HK-2 (cell line): Measurements from ENCODE around the gene SLC25A23.
A peak's percentile ranks its signal among the peaks of the same experiment; 100 is the strongest.

Experiments used
- DNase-seq: peaks from one replicate; pipeline ENCODE4 v3.0.0-alpha.2; 2018; ENCODE audit not compliant: unreplicated experiment

Gene SLC25A23

DNA sequence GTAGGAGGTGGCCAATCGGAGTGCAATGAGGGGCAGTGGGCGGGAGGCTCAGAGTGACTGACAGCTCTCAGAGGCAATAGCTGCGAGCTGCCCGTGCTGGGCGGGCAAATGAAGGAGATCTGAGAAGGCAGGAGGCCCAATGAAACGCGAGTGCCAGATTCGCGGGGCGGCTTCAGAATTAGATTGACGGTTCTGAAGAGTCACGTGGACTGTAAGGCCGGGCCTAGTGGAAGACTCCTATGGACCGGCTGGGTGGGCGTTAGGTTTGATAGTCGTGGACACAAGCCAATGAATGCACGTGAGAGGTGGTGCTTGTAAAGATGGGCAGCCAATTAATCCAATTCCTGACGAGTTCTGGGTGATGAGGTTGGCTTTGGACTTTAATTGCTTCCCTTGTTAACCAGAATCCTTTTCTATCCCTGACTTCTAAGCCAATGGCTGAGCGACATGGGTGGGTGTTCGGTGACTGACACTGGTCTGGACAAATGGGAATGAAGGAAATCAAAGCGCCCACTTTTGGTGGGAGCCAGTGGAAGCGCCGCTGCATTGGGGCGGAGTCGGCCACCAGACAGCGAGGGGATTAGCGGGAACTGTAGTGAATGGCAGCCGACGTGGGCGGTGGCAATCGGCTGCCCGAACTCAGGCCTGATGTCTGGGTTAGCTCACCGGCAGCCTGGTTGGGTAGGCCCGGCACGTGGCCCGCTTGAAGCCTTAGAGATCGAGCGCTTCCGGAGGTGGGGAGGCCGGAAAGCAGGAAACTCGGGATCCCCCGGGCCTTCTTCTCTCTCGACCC is 34.5 kb downstream of the SLC25A23 start:
- DNase-seq: peak; percentile 100

DNA sequence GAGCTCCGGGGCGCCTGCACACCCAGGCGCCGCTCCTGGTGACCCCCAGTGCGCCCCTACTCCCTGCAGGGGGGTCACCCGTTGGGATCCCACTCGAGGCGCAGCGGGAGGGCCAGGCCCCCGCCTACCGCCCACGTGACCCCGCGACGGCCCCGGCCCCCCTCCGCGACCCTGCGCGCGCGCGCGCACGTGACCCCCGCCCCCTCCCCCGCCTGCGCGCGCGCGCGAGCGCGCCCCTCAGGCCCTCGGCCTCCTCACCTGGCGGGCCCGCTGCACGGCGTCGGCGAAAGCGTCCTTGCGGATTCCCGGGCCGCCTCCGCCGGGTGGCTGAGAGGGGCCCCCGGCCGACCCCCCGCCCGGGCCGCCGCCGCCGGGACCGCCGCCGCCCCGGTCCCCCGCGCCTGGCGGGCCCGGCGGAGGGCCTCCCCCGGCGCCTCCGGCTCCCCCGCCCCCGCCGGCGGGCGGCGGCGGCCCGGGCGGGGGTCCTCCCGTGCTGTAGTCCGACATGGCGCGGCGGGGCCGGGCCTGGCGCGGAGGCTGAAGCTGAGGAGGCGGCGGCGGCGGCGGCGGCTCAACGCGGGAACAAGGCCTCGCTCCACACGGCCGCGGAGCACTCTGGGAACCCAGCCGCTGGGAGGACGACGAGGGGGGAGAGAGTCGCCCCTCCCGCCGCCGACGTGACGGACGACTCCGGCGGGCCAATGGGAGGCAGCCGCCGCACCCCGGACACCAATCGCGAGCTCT is 35.2 kb downstream of the SLC25A23 start, which contains the start of gene KHSRP:
KHSRP (minus strand) TSS at position 617 of the 744 bp plus-strand sequence; CDS start at position 507, 110 bp downstream.
- DNase-seq: no peak

DNA sequence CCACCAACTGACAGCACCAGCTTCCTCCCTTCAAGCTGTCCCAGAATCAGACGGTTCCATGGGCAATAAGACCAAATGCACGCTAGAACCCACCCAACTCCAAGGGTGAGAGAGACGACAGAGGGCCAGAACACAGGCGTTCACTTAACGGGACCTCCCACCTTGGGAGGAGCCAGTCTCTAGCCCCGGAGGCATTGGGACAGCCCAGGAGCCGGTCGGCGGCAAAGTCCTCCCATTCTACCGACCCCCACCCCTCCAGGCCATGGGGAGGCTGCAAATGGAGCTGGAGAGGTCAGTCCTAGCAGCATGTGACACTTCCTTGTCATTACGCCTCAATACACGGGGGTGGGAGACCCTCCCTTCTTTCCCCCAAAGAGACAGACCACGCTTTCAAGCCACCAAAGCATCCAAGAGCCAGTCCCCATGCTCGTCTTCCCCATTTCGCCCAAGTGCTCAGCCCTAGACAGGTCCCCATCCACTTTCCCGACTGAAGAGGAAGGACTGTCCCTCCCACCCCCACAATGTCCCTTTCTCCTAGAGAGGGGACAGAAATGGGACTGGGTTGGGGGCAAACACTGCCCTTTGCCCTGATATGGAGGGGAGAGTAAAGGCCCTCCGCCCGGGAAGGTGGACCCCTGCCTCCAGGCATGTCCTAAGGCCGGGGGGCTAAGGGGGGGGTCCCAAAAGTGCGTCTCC is 35.9 kb downstream of the SLC25A23 start:
- peak; percentile 41 for DNase-seq

DNA sequence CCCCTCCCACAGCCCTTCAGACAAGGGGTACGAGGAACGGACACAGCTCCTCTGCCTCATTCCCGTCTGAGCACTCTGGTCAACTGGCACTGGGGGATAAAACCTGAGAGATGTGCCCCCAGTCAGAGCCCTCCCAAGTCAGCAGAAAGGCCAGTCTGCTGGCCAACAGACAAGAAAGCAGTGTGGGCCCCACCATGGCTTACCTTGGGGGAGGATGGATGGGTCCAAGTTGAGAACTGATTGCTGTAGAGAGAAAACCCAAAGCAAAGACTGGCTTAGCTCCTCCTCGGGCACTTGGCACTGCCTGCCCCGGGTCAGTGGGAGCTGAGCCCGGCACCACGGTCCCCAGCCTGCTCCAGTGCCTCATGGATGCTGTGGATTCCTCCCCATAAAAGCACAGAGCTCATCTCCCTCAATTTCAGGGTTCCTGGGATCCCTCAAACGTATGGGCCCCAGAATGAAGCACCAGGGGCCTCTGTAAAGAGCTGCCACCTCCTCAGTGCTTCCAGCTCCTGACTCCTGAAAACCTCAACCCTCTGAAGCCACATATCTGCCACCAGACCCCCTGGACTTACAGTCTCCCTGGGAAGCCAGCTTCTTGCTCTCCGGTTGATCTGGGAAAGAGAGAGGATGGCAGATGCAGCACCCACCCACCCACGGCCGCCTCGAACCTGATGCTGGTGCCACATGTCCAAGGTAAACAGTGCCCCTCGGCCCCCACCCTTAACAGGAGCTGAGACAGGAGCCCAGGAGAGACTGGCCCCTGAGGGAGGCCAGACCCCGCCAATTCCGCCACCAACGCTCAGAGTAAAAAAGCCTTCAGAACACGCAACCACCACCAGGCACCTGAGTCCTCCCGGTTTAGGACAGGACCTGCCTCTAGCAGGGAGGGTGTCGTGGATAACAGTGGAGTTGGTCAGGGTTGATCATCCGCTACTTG is 38.2 kb downstream of the SLC25A23 start:
- no peak for DNase-seq

DNA sequence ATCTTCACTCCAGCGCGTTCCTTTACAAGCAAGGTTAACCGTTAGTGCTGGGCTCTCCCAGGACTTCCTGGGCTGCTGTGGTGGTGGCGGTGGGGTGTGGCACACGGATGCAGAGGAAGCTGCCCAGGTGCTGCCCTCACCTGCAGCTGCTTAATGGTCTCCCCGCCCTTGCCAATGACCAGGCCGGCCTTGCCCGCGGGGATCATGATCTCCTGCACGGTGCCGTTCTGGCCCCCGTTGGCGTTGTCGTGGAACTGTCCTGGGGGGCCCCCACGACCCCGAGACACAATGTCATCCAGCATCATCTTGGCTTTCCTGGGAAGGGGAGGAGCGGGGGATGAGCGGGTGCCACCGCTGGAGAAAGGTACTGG is 41.0 kb downstream of the SLC25A23 start:
- no peak for DNase-seq

DNA sequence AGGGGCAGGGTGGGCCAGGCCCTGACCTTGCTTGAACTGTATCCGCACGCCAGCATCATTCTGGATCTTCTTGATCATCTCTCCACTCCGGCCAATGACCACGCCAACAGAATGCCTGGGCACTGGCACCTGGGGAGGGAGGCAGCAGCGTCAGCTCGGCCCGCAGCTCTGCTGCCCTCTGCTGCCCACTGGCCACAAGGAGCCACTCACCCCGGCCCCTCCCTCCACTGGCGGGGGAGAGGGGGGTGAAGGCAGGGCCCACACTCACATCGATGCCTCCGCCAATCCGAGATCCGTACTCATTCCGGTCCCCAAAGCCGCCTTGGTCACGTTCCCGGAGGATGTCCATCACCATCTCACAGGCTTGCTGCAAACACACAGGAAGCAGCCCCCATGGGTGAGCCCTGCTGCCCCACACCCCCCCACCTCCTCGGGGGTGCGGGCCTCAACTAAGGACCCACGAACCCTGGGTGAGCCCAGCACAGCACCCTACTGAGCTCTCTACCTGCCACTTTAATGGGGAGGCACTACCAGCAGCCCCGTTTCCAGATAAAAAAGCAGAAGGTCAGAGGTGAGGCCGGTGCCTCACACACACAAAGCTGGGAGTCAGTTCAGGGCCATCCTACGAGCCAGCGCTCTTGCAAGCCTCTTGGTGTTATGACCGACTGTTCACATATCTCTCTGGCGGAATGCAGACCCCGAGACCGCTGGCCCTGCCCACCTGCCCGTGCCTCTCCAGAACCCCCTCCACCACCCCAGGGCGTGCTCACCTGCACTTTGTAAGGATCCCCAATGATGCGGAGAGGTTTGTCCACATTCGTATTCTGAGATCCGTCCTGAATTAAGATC is 41.7 kb downstream of the SLC25A23 start:
- DNase-seq: no peak

DNA sequence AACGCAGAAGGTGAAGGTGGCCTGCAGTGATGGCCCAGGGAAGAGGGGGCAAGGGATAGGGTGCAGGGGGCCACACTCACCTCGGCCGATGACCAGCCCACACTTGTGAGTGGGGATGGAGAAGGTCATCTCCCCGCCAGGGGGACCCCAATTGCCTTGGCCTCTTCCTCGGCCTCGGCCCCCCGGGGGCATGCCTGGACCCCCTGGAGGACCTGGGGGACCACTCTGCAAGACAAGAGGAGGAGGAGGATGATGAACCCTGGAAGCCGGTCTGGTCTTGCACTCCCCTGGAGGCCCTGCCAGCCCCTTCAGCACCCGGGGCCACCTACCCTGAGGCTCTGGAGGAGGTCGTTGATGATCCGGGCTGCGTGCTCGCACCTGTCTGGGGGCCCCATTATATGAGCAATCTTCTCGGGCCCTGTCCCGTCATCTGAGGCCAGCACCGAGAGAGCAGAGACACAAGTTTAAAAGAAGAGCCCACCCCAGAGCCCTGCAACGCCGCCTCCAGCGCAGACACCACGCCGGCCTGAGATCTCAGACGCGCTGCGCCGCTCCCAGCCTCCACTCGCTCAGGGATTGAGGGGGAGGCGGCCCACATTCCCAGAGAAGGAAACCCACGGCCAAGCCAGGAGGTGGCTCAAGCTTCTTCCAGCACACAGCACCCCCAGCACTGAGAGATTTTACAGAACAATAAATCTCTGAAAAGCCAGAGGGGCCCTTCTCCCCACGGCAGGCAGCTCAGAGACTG is 42.8 kb downstream of the SLC25A23 start:
- DNase-seq: no peak

DNA sequence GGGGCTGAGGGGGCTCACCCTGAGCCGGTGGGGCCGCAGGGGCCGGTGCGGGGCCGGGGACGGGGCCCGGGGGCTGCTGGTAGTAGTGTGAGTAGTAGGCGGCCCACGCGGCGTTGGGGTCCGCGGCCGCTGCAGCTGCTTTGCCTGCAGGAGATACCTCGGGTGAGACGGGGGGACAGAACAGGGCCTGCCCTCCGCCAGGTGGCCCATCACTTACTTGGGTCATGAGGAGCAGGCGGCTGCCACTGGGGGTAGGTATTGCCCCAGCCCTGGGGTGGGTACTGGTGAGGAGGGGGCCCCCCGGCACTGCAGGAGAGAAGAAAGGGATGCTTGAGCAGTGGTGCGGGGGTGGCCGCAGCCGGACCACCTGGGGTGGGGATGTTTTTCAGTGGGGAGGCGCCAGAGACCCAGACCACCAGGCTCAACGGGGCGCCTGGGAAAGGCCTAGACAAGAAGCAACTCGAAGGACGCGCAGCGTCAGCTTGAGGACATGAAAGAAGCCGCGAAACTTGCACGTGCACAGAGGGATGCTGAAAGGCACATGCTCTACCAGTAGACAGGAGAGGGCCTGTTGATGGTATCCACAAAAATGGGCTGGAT is 43.9 kb downstream of the SLC25A23 start:
- DNase-seq: no peak

DNA sequence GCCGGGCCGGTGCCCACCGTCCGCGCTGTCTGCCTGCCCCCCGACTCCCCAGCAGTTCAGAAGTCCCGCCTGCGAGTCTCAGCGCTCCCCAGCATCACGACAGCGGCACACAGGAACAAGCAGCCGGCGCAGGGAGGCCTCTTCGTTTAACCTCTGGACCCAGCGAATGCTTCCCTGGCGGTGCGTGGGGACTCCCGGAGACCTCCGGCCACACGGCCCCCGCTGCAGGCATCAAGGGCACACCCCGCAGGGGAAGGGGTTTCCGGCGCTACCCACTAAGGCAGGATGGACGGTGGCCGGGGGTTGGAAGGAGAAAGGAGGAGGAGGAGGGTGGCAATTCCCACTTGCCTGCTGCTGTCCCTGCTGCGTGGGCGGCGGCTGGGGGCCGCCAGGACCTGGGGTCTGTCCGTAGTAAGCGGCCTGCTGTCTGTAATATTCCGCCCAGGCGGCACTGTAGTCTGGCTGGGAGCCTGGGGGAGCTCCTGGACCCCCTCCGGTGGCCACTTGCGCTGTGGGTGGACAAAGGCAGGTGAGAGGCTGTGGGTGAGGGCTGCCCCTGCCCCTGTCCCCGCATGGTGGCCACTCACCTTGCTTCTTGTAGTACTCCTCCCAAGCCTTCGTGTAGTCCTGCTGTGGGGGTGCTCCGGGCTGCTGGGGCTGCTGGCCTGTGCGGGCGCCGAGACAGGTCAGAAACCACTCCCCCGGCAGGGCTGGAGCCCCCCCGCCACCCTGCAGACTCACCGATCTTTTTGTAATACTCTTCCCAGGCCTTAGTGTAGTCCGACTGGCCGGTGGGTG is 44.6 kb downstream of the SLC25A23 start:
- no peak for DNase-seq

DNA sequence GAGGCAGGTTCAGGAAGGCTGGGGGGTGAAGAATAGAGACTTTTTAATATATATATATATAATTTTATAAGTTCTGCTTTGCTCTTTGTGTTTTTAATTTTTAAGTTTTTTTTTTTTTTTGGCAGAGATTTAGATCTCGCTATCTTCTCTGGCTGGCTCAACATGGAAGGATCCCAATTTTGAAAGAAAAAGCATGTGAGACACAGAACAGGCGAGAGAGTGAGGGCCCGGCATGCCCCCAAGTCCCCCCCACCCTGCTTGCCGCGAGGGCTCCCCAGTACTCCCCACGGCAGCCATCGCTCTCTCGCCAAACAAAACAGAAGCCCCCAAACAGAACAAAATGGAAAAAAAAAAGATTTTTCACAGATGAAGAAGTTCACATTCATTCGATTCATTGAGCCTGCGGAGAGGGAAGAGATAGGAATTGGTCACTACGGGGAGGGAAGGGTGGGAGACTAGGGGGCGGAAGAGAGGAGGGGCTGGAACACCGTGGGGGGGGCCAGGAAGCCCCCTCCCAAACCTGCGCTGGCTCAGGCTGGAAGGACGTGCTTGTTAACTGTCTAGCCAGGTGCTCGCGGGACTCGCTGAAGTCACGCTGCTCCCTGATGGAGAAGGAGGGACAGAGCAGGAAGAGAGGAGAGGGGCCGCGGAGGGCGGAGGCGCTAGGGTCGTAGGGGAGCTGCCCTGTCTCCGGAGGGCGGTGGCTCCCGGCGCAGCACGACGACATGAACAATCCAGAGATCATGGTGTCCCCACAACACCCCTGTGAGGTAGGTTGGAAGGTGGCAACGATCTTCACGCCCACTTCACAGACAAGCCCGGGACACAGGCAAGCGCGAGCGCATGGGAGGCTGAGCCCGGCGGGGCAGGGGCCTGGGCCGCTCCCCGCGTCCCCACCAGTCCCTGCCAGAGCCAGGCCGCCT is 45.6 kb downstream of the SLC25A23 start:
- DNase-seq: no peak

DNA sequence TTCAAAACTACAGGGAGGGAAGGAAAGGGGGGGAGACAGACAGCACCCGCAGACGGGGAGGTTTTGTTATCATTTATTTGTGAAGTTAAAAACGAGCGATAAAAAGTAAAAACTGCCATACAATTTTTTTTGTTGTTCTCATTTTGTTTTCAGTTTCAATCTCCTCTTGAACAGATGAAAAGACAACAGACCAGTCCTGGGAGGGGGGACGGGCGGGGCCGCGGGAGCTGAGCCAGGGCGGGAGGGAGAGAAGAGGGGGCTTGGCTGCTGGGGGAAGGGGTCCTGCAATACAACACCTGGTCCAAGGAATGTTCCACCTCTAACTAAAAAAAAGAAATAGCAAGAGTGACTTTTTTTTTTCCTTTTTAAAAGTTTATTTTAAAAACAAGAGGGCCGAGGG is 46.3 kb downstream of the SLC25A23 start:
- no peak for DNase-seq

DNA sequence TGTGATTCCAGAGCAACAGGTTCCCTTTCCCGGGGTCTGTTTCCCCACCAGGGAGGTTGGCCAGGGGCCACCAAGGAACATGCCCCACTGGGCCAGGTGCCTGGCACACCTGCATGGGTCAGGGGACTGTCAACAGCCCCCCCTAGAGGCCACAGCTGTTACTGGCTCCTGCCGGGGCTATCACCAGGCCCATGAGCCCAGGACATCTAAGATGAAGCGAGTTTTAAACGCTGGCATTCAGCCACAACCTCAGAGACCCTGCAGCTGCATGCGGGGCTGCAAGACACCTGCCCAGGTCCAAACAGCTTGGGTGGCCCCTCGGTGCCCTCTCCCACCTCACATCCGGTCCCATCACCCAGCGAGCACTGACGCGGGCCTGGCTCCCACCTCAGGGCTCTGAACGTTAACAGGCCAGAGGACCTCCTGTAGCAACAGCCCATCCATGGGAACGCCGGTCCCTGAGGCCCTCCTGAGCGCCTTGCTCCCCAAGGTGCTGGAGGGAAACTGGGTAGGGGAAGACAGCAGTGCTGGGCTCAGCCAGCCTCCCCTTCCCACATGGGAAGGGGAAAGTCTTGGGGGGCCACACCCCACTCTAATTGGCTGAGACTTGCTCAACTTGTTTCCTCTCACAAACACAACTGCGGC is 47.0 kb downstream of the SLC25A23 start:
- DNase-seq: peak; percentile 57

DNA sequence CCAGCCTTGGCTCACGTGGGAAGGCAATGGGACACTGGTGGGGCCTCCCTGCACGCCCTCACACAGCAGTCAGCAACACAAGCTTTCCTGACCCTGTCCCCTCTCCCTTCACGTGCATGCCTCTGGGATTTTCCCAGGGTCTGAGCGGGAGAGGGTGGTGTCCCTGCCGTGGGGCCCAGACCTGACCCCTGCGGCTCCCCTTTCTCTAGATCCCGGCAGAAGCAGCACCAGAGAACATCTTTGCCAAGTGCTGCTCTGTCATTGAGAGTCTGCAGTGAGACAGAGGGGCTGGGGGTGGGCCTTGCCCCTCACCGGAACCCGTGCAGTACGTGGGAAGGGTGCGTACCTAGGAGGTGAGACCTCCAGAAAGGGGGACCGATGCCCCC is 47.5 kb downstream of the SLC25A23 start:
- no peak for DNase-seq

DNA sequence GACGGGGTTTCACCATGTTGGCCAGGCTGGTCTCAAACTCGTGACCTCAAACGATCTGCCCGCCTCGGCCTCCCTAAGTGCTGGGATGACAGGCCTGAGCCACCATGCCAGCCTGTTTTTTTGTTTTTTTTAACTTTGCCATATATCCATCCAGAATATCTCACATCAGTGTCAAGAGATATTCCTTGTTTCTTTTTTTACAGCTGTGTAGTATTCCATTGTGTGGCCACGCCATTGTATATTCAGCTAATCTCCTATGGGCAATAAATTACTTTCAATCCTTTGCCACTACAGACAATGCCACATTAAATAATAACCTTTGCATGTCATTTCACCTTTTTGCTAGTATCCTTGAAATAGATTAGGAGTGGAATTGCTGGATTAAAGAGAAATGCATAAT is 50.2 kb downstream of the SLC25A23 start:
- DNase-seq: no peak

DNA sequence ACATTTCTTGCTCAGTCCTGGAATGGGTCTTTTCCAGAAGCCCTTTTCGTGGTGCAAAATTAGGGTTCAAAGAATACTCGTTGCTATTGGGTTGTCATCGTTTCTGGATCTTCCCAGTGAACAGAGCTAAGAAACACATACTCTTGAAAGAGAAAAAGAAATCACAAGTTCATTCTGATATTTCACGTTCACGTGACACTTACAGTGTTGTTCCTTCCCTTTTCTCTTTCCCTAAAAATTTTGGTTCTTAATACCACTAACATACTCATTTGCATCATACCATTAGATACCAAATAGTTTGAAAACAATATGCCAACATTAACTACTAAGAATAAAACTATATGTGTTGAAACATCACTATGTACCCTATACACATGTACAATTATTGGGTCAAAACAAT is 53.2 kb downstream of the SLC25A23 start:
- no peak for DNase-seq

DNA sequence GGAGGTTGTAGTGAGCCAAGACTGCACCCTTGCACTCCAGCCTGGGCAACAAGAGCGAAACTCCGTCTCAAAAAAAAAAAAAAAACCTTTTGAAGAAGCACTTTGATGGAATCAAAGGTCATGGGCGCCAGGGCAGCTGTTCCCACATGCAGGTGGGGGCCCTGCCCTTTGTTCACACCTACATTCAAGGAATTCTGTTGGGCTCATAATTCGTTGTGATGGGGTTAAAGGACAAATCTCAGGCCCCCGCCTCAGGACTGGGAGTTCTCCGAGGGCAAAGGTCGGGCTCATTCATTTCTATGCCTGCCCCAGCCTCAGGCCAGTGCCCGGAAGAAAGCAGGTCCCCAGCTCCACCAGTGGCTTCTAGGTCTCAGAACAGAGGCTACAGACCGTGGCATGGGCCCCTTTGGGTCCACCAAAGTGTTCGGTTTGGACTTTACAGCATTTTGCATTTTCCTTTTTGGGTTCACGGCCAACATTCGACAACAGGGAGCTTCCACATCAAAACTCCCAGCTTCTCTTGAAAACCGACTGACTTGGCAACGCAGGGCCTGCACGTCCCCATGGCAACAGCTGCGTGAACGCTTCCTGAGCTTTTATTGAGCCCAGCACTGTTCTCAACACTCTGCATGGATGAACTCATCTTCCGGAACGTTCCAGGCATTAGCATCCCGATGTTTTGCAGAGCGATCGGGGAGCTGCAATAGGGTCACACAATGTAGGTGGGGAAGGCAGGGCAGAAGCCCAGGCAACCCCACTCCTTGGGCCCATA is 56.6 kb downstream of the SLC25A23 start:
- DNase-seq: no peak
